BJ (cell line): ENCODE results near the gene NPAS3. TPM values are rescaled to one million over a fixed set of nuclear protein-coding genes. Genes with fewer than 3 reads are reported as not detected.

Experiments
- CTCF ChIA-PET: fragments of 350-600 bp; formaldehyde crosslinking; extraction: SDS; loops from one replicate; lab custom pipeline; 2021; ENCODE audit warnings: antibody characterized with exemption, inconsistent platforms; lab: Yijun Ruan, JAX
- POLR2A ChIA-PET: fragments of 300-600 bp; sonication (Branson Sonifier 250); formaldehyde crosslinking; extraction: SDS; loops from one replicate; lab custom pipeline; 2021; ENCODE audit warnings: antibody characterized with exemption; lab: Charles Lee
- DNase-seq: peaks from one replicate; pipeline ENCODE4 v3.0.0-alpha.2; 2011; ENCODE audit warnings: low read depth
- H3K27me3 ChIP-seq: 2 replicates; pipeline ENCODE4 v1.6.0; 2011; ENCODE audit warnings: low read length; ENCODE audit not compliant: control insufficient read depth, insufficient read depth
- H3K36me3 ChIP-seq: 2 replicates; pipeline ENCODE4 v1.5.1; 2011; ENCODE audit warnings: low read length; ENCODE audit not compliant: control insufficient read depth, insufficient read depth
- H3K4me3 ChIP-seq: 2 replicates; pipeline ENCODE4 v1.5.1; 2011; ENCODE audit warnings: low read depth, mild to moderate bottlenecking, control low read depth, low read length
- polyA plus RNA-seq: library from polyadenylated mRNA; depleted of rRNA; stranded (reverse); fragments of >200 nt; gene quantifications from 2 replicates; pipeline ENCODE4 v1.2.3, GENCODE V29; 2011
- TF ChIP-seq, protein P1 (sequence below): IDR thresholded peaks from 2 replicates; pipeline ENCODE4 v1.5.1; 2011; ENCODE audit warnings: low read depth, mild to moderate bottlenecking, control low read depth, inconsistent platforms, low read length, moderate library complexity; ENCODE audit not compliant: insufficient read depth

NPAS3 gene
- polyA plus RNA-seq, 1 experiment = 0.09 TPM

DNA sequence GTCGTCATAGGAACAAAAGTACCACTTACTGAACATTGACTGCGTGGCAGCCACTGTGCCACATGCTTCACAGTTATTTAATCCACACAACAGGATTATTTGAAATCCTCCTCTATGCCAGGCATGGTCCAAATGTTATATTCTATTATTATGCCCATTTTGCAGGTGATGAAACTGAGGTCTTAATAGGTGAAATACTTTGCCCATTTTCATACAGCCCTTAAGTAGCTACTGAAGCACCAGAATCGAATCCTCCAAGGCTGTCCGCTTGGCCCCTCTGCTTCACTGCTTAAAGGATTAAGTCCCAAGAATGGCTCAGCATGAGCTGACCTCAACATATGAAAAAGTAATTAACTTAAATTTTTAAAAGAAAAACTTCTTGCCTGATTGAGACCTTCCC is 799.4 kb downstream of the NPAS3 start:
- TF ChIP-seq, protein P1, sequence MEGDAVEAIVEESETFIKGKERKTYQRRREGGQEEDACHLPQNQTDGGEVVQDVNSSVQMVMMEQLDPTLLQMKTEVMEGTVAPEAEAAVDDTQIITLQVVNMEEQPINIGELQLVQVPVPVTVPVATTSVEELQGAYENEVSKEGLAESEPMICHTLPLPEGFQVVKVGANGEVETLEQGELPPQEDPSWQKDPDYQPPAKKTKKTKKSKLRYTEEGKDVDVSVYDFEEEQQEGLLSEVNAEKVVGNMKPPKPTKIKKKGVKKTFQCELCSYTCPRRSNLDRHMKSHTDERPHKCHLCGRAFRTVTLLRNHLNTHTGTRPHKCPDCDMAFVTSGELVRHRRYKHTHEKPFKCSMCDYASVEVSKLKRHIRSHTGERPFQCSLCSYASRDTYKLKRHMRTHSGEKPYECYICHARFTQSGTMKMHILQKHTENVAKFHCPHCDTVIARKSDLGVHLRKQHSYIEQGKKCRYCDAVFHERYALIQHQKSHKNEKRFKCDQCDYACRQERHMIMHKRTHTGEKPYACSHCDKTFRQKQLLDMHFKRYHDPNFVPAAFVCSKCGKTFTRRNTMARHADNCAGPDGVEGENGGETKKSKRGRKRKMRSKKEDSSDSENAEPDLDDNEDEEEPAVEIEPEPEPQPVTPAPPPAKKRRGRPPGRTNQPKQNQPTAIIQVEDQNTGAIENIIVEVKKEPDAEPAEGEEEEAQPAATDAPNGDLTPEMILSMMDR = no peak
- POLR2A ChIA-PET = no interaction called here

DNA sequence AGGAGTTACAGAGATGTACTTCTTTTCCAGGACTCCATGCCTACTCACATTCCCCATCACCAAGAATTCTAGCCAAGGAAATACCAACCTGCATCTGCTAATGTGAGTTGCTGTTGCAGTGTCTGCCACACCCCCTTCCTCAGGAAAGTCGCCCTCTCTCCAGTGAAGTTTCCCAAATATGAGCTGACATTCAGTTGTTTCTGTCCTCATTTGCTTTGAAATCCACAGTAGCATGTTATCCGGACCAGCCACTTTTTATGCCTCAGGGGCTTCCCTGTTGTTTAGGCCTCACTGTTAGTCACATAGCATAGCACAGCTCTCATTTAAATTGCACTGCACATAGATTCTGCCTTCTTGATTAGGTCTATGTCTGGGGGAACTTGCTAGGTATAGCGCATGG is 799.8 kb downstream of the NPAS3 start:
- no peak for DNase-seq

More for the DNA sequence above, 799.4 kb downstream of the NPAS3 start:
- CTCF ChIA-PET = interaction anchor here (0.9 kb wide), 1 partner anchor 13 kb away, joined by 3 read pairs; no protein-coding TSS in a partner anchor
- no peaks in the 10 kb centered on the region for H3K27me3 ChIP-seq
- no peak for DNase-seq
- no peaks in the 10 kb centered on the region for H3K36me3 ChIP-seq
- no peak overlapping the region for H3K4me3 ChIP-seq

DNA sequence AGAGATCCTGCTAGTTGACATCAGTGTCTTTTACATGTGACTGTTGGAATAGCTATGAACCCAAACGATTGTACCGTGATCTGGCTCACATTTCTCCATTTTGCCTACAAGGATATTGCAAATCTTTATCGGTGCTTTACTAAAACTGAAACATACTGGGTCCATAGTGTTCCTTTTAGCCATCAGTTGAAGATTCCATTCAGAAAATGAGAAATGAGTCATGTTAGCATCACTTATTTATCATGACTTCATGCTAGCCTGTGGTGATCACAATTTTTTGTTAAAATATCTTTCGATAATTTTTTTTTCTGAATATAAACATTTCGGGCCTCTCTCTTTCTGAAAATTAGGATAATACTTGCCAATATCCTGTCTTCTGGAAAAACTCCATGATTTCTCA is 801.9 kb downstream of the NPAS3 start:
- Histone ChIP-seq H3K4me3 (no peak overlapping the region), H3K27me3 (no peaks in the 10 kb centered on the region), H3K36me3 (no peaks in the 10 kb centered on the region)
- ChIA-PET CTCF (interaction anchor here (1.4 kb wide), 1 partner anchor 8 kb away, joined by 5 read pairs; no protein-coding TSS in a partner anchor), POLR2A (no interaction called here)
- no peak for DNase-seq
- TF ChIP-seq, protein P1 = no peak

More for the DNA sequence above, 799.8 kb downstream of the NPAS3 start:
- H3K36me3 ChIP-seq = no peaks in the 10 kb centered on the region
- POLR2A ChIA-PET = no interaction called here
- H3K4me3 ChIP-seq = no peak overlapping the region
- TF ChIP-seq, protein P1 = no peak
- no peaks in the 10 kb centered on the region for H3K27me3 ChIP-seq
- CTCF ChIA-PET = interaction anchor here (0.9 kb wide), 1 partner anchor 13 kb away, joined by 3 read pairs; no protein-coding TSS in a partner anchor

DNA sequence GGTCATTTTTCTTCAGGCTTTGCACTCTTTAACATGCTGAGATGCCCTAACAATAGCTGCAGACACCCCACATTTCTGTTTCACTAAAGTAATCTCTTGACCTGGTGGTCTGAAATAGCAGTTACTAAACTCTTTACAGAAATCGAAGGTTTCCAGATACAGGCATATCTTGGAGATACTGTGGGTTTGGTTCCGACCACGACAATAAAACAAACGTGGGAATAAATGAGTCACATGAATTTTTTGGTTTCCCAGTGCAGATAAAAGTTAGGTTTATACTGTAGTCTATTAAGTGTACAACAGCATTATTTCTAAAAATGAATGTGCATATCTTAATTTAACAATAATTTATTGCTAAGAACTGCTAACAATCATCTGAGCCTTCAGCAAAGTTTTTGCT is 803.5 kb downstream of the NPAS3 start:
- POLR2A ChIA-PET = no interaction called here
- H3K27me3 ChIP-seq = no peaks in the 10 kb centered on the region
- CTCF ChIA-PET = interaction anchor here (1.4 kb wide), 1 partner anchor 11 kb away, joined by 3 read pairs; no protein-coding TSS in a partner anchor
- H3K36me3 ChIP-seq = no peaks in the 10 kb centered on the region
- TF ChIP-seq, protein P1 = no peak
- DNase-seq = no peak
- H3K4me3 ChIP-seq = no peak overlapping the region

DNA sequence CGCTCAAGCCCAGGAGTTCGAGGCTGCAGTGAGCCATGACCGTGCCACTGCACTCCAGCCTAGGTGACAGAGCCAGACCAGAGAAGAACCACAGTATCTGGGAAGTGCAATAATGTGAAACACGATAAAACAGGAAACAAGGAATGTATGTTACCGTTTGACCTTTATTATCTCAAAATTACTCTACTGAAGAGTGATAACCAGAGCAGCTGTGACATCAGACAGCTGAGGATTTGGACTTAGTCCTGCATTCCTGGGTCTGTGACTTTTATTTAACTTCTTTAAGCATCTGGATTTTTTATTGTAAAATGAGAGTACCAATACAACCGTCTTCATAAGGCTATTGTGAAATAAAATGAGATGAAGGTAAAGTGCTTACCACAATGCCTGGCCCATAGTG is 806.5 kb downstream of the NPAS3 start:
- DNase-seq = no peak
- TF ChIP-seq, protein P1 = no peak
- ChIA-PET CTCF (no interaction called here), POLR2A (no interaction called here)
- Histone ChIP-seq H3K36me3 (no peaks in the 10 kb centered on the region), H3K27me3 (no peaks in the 10 kb centered on the region), H3K4me3 (no peak overlapping the region)
